ENCODE results near the gene FAM171A2.
A peak's percentile ranks its signal among the peaks of the same experiment; 100 is the strongest.
"Not testable (repeated sequence)": the region's sequence is repeated elsewhere in the genome, so short reads cannot be mapped to it uniquely, and the experiment has no call there.

Gene FAM171A2

GRCh38 chr17:44347206-44348055 lies 16.2 kb downstream of the FAM171A2 start:
- DNase-seq (ENCODE audit: low read depth in 2 of 2): not testable (repeated sequence)

- DNase-seq (ENCODE audit: low read depth in 2 of 2): no peak
These were observed 17.4 kb downstream of the FAM171A2 start for GRCh38 chr17:44346064-44346844.

- peak in 1 of 2 donors; percentile 30 for DNase-seq (ENCODE audit: low read depth in 2 of 2)
These were observed 18.1 kb downstream of the FAM171A2 start for GRCh38 chr17:44345454-44346026.

- peak; percentile 68 to 72 for DNase-seq (ENCODE audit: low read depth in 2 of 2)
These were observed 18.7 kb downstream of the FAM171A2 start, which contains the start of gene GRN for GRCh38 chr17:44344939-44345453. TSS of gene GRN (plus strand) at chr17:44345302. CDS start at chr17:44349165, 3,863 bp downstream.

- DNase-seq (ENCODE audit: low read depth in 2 of 2): no peak
These were observed 20.0 kb downstream of the FAM171A2 start for GRCh38 chr17:44343510-44344209.

- DNase-seq (ENCODE audit: low read depth in 2 of 2): not testable (repeated sequence)
These were observed 23.1 kb downstream of the FAM171A2 start for GRCh38 chr17:44340553-44340952.

- no peak for DNase-seq (ENCODE audit: low read depth in 2 of 2)
These were observed 25.0 kb downstream of the FAM171A2 start for GRCh38 chr17:44338702-44339101.

GRCh38 chr17:44335968-44336367 lies 27.7 kb downstream of the FAM171A2 start:
- no peak for DNase-seq (ENCODE audit: low read depth in 2 of 2)

GRCh38 chr17:44335564-44335963 lies 28.1 kb downstream of the FAM171A2 start:
- DNase-seq (ENCODE audit: low read depth in 2 of 2): no peak

- no peak for DNase-seq (ENCODE audit: low read depth in 2 of 2)
These were observed 28.9 kb downstream of the FAM171A2 start for GRCh38 chr17:44334727-44335126.

GRCh38 chr17:44334315-44334714 lies 29.3 kb downstream of the FAM171A2 start:
- no peak for DNase-seq (ENCODE audit: low read depth in 2 of 2)

- DNase-seq (ENCODE audit: low read depth in 2 of 2): no peak
These were observed 30.3 kb downstream of the FAM171A2 start for GRCh38 chr17:44333371-44333770.

GRCh38 chr17:44331249-44331760 lies 32.3 kb downstream of the FAM171A2 start:
- DNase-seq (ENCODE audit: low read depth in 2 of 2): peak in 1 of 2 donors; percentile 70

GRCh38 chr17:44330263-44330662 lies 33.4 kb downstream of the FAM171A2 start:
- not testable (repeated sequence) for DNase-seq (ENCODE audit: low read depth in 2 of 2)

- not testable (repeated sequence) for DNase-seq (ENCODE audit: low read depth in 2 of 2)
These were observed 34.1 kb downstream of the FAM171A2 start for GRCh38 chr17:44329516-44329915.

GRCh38 chr17:44327715-44328449 lies 35.8 kb downstream of the FAM171A2 start:
- no peak for DNase-seq (ENCODE audit: low read depth in 2 of 2)

GRCh38 chr17:44326861-44327444 lies 36.7 kb downstream of the FAM171A2 start:
- DNase-seq (ENCODE audit: low read depth in 2 of 2): peak; percentile 84 to 86

- peak; percentile 90 to 96 for DNase-seq (ENCODE audit: low read depth in 2 of 2)
These were observed 38.9 kb downstream of the FAM171A2 start, which contains the start of gene SLC25A39 for GRCh38 chr17:44324571-44325275. TSS of gene SLC25A39 (minus strand) at chr17:44324823. CDS start at chr17:44323562, 1,261 bp downstream.

GRCh38 chr17:44324092-44324570 lies 39.5 kb downstream of the FAM171A2 start:
- DNase-seq (ENCODE audit: low read depth in 2 of 2): no peak

Data from stimulated activated CD4-positive, alpha-beta T cell treated with anti-CD3 and anti-CD28 coated beads, Interleukin-1b, Interleukin-23, amount 100 ng/mL, for 4 hours (primary cell).